Right ventricle myocardium superior (tissue), 1 donor: ENCODE data around the gene ENO1. TPM values are rescaled to one million over a fixed set of nuclear protein-coding genes. Genes with fewer than 3 reads are reported as not detected.

ENCODE experiments used
- ATAC-seq: fragments of 200-7000 bp; cut with Tn5 transposase; one replicate; pipeline ENCODE4 v1.9.1; 2020; ENCODE audit warnings: mild to moderate bottlenecking; ENCODE audit not compliant: poor library complexity
- DNase-seq: peaks from one replicate; pipeline ENCODE4 v3.0.0-alpha.2; 2020
- intact Hi-C: fragments of 100-400 bp; cut with DNase I; formaldehyde crosslinking; loops from one replicate; pipeline ENCODE4 v1.11.2; 2022
- total RNA-seq: library from RNA; stranded (reverse); fragmentation: NEBNext Ultra II Directional; extraction: Animal tissue kit (Norgen Biotek cat#: 25700); gene quantifications from one replicate; pipeline ENCODE4 v1.2.1, GENCODE V29; 2021
- donor health status: DM: no; HTN: yes; CAD: no; lungs with severe emphysema.

The ENO1 gene
- total RNA-seq, 1 donor from 2014 or later, result 136 TPM

DNA sequence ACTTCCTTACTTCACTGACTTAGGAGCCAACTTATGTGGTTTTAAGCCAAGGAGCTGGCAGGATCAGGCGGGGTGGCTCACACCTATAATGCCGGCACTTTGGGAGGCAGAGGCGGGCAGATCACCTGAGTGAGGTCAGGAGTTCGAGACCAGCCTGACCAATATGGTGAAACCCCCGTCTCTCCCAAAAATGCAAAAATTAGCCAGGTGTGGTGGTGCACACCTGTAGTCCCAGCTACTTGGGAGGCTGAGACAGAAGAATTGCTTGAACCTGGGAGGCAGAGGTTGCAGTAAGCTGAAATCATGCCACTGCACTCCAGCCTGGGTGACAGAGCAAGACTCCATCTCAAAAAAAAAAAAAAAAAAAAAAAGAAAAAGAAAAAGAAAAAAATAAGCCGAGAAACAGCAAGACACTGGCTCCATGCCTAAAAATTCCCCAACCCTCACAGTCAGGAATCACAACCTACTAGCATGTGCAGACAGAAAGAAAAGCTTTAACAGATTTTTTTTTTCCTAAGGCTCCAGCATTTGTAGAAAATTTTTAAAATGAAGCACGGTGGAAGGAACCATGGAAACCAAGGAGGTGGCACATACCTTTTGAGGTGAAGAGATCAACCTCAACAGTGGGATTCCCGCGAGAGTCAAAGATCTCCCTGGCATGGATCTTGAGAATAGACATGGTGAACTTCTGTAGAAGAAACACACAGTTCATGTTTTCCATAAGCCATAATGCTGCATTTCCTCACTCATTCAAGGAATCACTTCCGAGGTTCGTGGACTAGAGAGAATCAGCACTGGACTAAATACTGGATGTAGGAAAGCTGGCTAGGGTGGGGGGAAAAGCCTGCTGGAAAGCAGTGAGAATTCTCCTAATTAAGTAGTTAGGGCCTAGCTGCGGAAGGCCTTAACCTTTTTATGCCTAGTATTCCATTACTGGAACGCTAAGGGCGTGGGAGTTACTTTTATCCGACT, 4.0 kb downstream of the ENO1 start:
- ATAC-seq, result no peak
- intact Hi-C loops, result no loop called here

DNA sequence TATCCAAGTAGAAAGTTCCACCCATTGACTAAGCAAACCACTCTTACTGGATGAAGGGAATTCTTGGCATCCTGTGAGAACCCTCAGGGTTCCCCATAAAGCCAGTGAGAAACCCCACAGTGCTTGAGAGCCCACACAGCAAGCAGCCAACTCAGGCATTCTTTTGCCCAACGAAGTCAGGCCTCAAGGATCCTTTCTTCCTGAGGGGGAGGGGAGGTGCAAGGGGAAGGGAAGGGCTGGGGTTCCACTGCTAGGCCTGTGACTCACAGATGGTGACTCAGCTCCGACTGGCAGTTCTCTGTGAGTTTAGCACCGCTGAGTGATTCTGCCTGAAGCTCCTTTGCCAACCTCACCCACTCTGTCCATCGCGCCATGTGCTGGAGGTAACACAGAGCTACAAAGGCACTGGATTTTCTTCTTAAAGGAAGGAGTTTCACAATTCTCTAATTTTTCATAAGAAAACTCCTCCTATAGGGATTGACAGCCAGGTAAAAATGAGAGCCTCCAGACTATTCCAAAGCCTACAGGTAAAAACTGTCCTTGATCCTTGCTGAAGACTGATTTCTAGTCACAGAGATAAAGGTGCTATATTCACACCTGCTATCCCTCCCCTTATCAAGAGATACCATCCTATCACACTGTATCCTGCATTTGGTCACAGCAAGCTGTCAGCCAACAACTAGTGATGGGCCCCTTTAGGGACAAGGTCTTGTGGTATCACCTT, 4.8 kb downstream of the ENO1 start:
- peak; percentile 80 for DNase-seq
- intact Hi-C loops, result no loop called here
- ATAC-seq, result peak; percentile 22

More for the DNA sequence above, 4.0 kb downstream of the ENO1 start:
- no peak for DNase-seq

DNA sequence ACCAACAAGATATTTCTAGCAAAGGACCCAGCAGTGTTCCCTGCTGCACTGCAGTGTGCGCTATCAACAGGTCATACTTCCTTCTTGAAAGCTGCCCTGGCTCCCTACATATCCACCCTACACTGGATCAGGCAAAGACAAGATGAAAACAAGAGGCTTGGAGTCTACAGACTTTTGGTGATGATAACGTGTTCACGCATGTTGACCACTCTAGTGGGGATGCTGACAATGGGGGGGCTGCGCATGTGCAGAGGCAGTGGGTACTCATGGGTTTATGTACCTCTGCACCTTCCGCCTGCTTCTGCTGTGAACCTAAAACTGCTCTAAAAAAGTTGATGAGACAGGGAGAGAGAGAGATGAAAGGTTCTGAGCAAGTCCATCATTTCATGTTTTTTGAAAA, 5.5 kb downstream of the ENO1 start:
- no peak for DNase-seq
- no peak for ATAC-seq
- intact Hi-C loops, result no loop called here

DNA sequence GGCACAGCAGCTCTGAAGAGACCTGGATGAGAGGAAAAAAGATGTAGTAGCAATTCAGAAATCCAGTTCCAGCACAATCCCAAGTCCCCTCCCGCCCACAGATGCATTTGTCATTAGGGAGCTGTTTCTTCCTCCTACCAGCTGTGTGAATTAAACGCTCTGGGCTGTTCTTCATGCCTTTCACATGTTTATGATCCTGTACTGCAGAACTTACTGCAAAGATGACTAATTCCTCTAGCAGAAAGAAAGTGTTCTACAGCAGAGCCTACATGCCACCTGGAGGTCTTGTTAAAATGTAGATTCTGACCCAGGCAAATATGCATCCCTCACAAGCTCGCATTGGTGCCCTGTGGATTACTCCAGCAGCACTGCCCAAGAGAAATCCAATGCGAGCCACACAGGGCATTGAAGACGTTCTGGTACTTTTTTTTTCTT, 6.5 kb downstream of the ENO1 start:
- no peak for ATAC-seq
- intact Hi-C loops, result no loop called here
- no peak for DNase-seq

GRCh38 chr1:8871539-8871935, 6.9 kb downstream of the ENO1 start:
- intact Hi-C loops, result no loop called here
- DNase-seq (no peak), ATAC-seq (no peak)

GRCh38 chr1:8870616-8871538, 7.6 kb downstream of the ENO1 start:
- intact Hi-C loops, result no loop called here
- DNase-seq (no peak), ATAC-seq (no peak)

- ATAC-seq (no peak), DNase-seq (no peak)
- intact Hi-C loops, result no loop called here
Observed at GRCh38 chr1:8870103-8870502, 8.4 kb downstream of the ENO1 start.

- ATAC-seq, result no peak
- intact Hi-C loops, result no loop called here
- no peak for DNase-seq
Observed at GRCh38 chr1:8867878-8868567, 10.5 kb downstream of the ENO1 start.

DNA sequence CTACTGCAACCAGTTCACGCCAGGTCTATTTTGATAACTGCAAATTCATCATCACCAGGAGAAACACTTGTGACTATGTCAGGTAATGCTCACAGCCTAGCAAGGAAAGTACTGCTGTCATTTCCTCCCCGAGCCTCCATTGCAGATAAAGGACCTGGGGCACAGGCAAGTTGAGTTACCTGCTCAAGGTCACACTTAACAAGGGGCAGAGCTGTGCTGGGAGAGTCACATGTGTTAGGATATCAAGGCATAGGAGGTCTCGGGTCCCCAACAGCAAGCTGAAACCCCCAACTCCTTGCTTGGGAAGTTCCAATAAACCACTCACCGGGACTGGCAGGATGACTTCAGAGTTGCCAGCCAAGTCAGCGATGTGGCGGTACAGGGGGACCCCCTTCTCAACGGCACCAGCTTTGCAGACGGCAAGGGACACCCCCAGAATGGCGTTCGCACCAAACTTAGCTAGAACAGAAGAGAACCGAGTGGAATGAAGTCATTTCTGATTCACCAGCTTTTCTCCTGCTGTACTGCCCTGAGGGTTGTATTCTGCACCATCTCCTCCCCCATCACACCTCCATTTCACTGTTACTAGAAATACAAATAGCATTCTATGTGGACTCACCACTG, 11.6 kb downstream of the ENO1 start:
- intact Hi-C loops, result no loop called here
- ATAC-seq (no peak), DNase-seq (no peak)

- no peak for ATAC-seq
- intact Hi-C loops, result no loop called here
- DNase-seq, result no peak
Observed at GRCh38 chr1:8866173-8866791, 12.2 kb downstream of the ENO1 start.

DNA sequence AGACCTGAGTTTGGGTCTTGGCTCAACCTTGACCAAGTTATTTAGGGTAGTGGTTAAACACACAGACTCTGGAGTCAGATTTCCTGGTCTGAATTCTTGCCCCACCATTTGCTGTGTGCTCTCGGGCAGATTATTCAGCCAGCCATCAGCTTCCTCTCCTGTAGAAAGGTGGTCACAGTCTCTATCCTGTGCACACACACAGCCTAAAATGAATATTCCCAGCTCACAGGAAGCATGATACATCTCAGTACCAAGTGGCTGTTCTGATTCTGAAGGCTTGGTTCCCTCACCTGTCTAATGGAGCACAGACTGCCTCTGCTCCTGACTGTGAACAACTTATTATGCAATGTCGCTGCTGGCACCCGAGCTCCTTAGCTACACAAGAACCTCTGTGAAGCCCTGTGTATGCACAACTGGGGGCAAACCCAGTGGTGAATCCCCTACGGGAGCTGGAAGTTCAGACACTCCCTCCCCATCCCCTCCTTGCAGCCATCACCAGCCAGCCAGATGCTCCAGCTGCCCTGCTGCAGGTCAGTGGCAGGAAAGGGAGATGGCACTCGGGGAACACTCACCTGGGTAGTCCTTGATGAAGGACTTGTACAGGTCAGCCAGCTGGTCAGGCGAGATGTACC, 13.7 kb downstream of the ENO1 start:
- intact Hi-C loops, result no loop called here
- ATAC-seq (no peak), DNase-seq (no peak)

GRCh38 chr1:8863794-8864233, 14.7 kb downstream of the ENO1 start:
- ATAC-seq (no peak), DNase-seq (no peak)
- intact Hi-C loops, result no loop called here

- no peak for ATAC-seq
- intact Hi-C loops, result no loop called here
- DNase-seq, result no peak
Observed at GRCh38 chr1:8863138-8863537, 15.3 kb downstream of the ENO1 start.

GRCh38 chr1:8862528-8862927, 16.0 kb downstream of the ENO1 start:
- ATAC-seq (no peak), DNase-seq (no peak)
- intact Hi-C loops, result no loop called here

- intact Hi-C loops, result no loop called here
- no peak for ATAC-seq
- no peak for DNase-seq
Observed at GRCh38 chr1:8860738-8861516, 17.6 kb downstream of the ENO1 start.
